ENCODE data around the gene AKAP10. TPM values are rescaled to one million over a fixed set of nuclear protein-coding genes. Genes with fewer than 3 reads are reported as not detected.

The AKAP10 gene
- polyA plus RNA-seq, 1 donor = 19.2 TPM

DNA sequence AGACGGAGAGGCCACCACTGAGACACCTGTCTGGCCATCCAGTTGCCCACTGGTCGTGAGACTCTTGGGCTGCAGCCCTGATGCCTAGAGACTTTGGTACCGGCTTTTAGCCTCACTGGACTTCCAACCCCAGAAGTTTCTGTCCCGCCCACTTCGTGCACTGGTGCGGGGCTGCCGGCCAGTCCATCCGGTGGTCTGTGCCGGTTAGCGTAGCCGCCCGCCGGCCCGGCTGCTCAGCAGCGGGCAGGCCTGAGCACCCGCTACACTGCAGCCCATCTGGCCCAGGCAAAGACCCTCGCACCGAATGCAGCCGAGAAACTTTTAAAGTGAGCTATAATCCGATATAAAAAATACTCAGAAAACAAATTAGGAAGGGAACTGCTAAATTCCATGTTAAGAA, 30.7 kb downstream of the AKAP10 start:
- Histone ChIP-seq H3K9me3 (ENCODE audit: control insufficient read depth, low read depth, low read length) (peaks cover 9% of the 10 kb centered on the region), H3K27ac (ENCODE audit: low read length) (no peak overlapping the region), H3K4me3 (ENCODE audit: low read length) (no peak overlapping the region), H3K27me3 (ENCODE audit: control insufficient read depth, insufficient read depth, low read length) (no peaks in the 10 kb centered on the region), H3K36me3 (ENCODE audit: control insufficient read depth, insufficient read depth, low read length) (peaks cover 43% of the 10 kb centered on the region), H3K4me1 (ENCODE audit: control insufficient read depth, insufficient read depth, low read length) (no peaks in the 10 kb centered on the region)
- DNase-seq = no peak
- WGBS (ENCODE audit: insufficient coverage, low lambda C conversion rate) = 100% methylated on average over 1 of the region's 20 CpGs

DNA sequence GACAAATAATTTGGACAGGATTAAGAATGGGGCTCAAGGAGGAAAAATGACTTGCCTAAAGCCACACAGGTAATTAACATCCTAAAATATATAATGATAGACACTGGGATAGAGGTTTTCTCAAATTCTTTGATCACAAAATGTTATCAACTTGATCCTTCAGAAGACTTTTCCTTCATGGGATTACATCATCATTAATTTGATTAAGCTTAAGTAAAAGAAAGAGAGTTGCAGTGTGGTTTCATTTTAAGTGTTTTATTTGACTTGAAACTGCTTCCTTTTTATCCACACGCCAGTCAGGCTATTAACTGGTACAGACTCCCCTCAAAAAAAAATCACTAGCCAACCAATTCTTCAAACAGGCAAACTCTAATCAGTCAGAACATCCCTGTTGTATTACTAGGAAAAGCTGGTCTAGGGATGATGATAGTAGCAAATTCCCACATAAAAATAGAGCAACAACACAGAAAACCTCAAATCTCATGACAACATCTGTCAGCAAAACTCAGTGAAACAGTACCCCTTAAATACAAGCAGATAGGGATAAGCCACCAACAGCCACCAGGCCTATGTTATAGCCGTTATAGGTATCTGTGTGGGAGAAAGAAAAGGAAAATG, 32.5 kb downstream of the AKAP10 start:
- Histone ChIP-seq H3K27ac (ENCODE audit: low read length) (no peak overlapping the region), H3K36me3 (ENCODE audit: control insufficient read depth, insufficient read depth, low read length) (peaks cover 48% of the 10 kb centered on the region), H3K4me1 (ENCODE audit: control insufficient read depth, insufficient read depth, low read length) (peaks cover 2% of the 10 kb centered on the region), H3K4me3 (ENCODE audit: low read length) (no peak overlapping the region), H3K27me3 (ENCODE audit: control insufficient read depth, insufficient read depth, low read length) (no peaks in the 10 kb centered on the region), H3K9me3 (ENCODE audit: control insufficient read depth, low read depth, low read length) (peaks cover 3% of the 10 kb centered on the region)
- WGBS (ENCODE audit: insufficient coverage, low lambda C conversion rate) = no CpG with 5 or more reads among the region's 2 CpGs
- DNase-seq = no peak

DNA sequence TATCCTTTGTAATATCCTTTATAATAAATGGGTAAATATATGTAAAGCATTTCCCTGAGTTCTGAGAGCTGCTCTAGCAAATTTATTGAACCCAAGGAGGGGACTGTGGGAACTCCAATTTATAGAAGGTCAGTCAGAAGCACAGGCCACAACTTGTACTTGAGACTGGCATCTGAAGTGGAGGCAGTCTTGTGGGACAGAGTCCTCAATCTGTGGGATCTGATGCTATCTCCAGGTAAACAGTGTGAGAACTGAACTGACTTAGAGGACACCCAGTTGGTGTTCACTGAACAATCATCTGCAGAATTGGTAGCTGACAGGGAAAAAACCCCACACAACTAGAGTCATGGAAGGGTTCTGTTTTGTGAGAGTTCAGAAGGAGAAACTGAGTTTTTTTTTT, 34.0 kb downstream of the AKAP10 start:
- H3K9me3 ChIP-seq (ENCODE audit: control insufficient read depth, low read depth, low read length) = no peaks in the 10 kb centered on the region
- H3K4me3 ChIP-seq (ENCODE audit: low read length) = no peak overlapping the region
- peaks cover 58% of the 10 kb centered on the region for H3K36me3 ChIP-seq (ENCODE audit: control insufficient read depth, insufficient read depth, low read length)
- H3K4me1 ChIP-seq (ENCODE audit: control insufficient read depth, insufficient read depth, low read length) = peaks cover 2% of the 10 kb centered on the region
- DNase-seq = no peak
- no peaks in the 10 kb centered on the region for H3K27me3 ChIP-seq (ENCODE audit: control insufficient read depth, insufficient read depth, low read length)
- no peak overlapping the region for H3K27ac ChIP-seq (ENCODE audit: low read length)

DNA sequence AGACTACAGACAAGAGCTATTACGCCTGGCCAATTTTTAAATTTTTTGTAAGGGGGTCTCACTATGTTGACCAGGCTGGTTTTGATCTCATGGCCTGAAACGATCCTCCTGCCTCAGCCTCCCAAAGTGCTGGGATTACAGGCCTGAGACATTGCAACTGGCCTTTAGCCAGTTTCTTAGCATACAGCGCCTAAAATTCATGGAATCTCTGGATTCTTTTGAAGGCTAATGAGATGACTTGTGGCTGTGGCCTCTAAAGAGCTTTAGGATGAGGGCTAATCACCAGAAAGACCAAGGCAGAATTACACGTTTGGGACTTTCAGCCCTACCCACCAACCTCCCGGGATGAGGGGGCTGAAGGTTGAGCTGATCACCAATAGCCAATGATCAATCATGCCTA, 34.6 kb downstream of the AKAP10 start:
- H3K9me3 ChIP-seq (ENCODE audit: control insufficient read depth, low read depth, low read length) = no peaks in the 10 kb centered on the region
- no peak overlapping the region for H3K4me3 ChIP-seq (ENCODE audit: low read length)
- DNase-seq = no peak
- H3K4me1 ChIP-seq (ENCODE audit: control insufficient read depth, insufficient read depth, low read length) = peaks cover 2% of the 10 kb centered on the region
- WGBS (ENCODE audit: insufficient coverage, low lambda C conversion rate) = no CpG with 5 or more reads among the region's 5 CpGs
- H3K36me3 ChIP-seq (ENCODE audit: control insufficient read depth, insufficient read depth, low read length) = peaks cover 57% of the 10 kb centered on the region
- H3K27ac ChIP-seq (ENCODE audit: low read length) = no peak overlapping the region
- no peaks in the 10 kb centered on the region for H3K27me3 ChIP-seq (ENCODE audit: control insufficient read depth, insufficient read depth, low read length)

DNA sequence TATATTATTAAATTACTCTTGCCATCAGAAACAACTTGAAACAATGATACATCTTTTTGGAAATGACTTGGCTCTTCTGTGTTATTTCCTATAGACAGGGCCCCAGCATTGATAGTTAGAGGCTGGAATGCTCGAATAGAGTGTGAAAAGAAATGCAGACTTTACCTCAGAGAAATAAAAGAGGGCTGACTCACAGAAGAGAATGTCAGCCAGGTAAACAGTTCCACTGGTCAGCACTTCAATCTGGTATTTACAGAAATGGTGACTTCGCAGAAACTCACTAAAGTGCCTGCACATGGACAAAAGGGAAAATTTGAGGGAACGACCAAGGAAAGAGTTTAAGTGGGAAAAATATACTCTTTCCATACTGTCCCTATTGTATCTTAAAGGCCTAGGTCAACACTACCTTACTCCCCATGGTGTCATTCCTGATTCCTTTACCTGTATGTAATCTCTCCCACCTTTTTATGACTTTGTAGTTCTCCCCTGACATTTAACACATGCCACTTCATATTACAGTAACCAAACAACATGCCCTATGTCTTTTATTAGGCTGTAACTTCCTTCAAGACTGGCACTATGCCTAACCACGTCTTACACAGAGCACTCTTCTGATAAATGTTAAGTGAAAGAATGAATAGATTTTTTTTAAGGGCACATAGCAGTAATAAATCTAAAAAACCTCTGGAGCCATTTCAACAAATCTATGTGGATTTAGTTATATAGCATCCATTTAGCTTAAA, 36.7 kb downstream of the AKAP10 start:
- Histone ChIP-seq H3K9me3 (ENCODE audit: control insufficient read depth, low read depth, low read length) (no peaks in the 10 kb centered on the region), H3K27me3 (ENCODE audit: control insufficient read depth, insufficient read depth, low read length) (no peaks in the 10 kb centered on the region), H3K4me1 (ENCODE audit: control insufficient read depth, insufficient read depth, low read length) (peaks cover 2% of the 10 kb centered on the region), H3K4me3 (ENCODE audit: low read length) (no peak overlapping the region), H3K36me3 (ENCODE audit: control insufficient read depth, insufficient read depth, low read length) (peaks cover 57% of the 10 kb centered on the region), H3K27ac (ENCODE audit: low read length) (peak overlapping the region; percentile 20)
- peak in 1 of 2 donors; percentile 29 for DNase-seq
- 50% methylated on average over 1 of the region's 4 CpGs for WGBS (ENCODE audit: insufficient coverage, low lambda C conversion rate)

DNA sequence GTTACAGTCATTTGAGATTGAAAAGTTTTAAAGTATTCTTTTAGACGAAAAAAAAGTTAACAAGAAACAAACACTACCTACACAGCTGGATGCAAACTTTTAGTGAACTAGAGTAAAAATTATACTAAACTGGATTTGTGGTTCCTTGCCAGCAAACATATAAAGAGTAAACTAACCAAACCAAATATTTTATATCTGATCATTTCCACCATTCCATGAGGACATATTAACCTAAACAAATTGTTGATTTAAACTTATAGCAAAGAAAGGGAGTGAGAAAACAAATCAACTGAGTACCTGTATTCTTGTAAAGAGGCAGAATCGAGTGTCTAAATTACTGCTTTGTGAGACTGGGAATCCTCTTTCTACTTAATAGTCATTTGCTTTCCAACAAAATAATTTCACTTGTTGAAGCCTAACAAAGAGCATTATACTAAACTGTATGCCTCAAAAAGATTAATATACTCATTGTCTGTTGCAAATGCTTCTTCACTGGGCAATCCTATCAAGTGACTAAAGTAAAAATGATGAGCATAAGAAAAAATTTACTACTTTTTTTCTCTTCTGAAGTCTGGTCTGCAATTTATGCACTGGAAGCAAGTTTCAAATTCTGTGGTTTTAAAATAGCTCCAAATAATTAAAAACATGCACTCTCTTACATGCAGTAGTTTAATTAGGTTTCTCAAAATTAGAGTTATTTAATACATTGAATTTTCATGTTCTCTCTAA, 37.5 kb downstream of the AKAP10 start:
- 86% methylated on average over 1 of the region's 2 CpGs for WGBS (ENCODE audit: insufficient coverage, low lambda C conversion rate)
- Histone ChIP-seq H3K27me3 (ENCODE audit: control insufficient read depth, insufficient read depth, low read length) (no peaks in the 10 kb centered on the region), H3K4me1 (ENCODE audit: control insufficient read depth, insufficient read depth, low read length) (peaks cover 2% of the 10 kb centered on the region), H3K27ac (ENCODE audit: low read length) (no peak overlapping the region), H3K36me3 (ENCODE audit: control insufficient read depth, insufficient read depth, low read length) (peaks cover 57% of the 10 kb centered on the region), H3K9me3 (ENCODE audit: control insufficient read depth, low read depth, low read length) (no peaks in the 10 kb centered on the region), H3K4me3 (ENCODE audit: low read length) (no peak overlapping the region)
- no peak for DNase-seq

DNA sequence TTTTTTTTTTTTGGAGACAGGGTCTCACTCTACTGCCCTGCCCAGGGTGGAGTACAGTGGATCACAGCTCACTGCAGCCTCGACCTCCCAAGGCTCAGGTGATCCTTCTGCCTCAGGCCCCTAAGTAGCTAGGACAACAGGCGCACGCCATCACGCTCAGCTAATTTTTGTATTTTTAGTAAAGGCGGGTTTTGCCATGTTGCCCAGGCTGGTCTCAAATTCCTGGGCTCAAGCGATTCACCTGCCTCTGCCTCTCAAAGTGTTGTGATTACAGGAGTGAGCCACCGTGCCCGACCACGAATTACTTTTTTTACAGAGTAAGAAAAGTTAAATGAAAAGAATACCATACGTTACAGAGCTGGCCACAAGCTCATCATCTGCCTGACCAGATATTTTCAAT, 38.9 kb downstream of the AKAP10 start:
- no peak overlapping the region for H3K27ac ChIP-seq (ENCODE audit: low read length)
- no peaks in the 10 kb centered on the region for H3K9me3 ChIP-seq (ENCODE audit: control insufficient read depth, low read depth, low read length)
- peaks cover 56% of the 10 kb centered on the region for H3K36me3 ChIP-seq (ENCODE audit: control insufficient read depth, insufficient read depth, low read length)
- H3K4me3 ChIP-seq (ENCODE audit: low read length) = no peak overlapping the region
- H3K27me3 ChIP-seq (ENCODE audit: control insufficient read depth, insufficient read depth, low read length) = no peaks in the 10 kb centered on the region
- no peak for DNase-seq
- WGBS (ENCODE audit: insufficient coverage, low lambda C conversion rate) = 100% methylated on average over 1 of the region's 10 CpGs
- H3K4me1 ChIP-seq (ENCODE audit: control insufficient read depth, insufficient read depth, low read length) = peaks cover 2% of the 10 kb centered on the region

DNA sequence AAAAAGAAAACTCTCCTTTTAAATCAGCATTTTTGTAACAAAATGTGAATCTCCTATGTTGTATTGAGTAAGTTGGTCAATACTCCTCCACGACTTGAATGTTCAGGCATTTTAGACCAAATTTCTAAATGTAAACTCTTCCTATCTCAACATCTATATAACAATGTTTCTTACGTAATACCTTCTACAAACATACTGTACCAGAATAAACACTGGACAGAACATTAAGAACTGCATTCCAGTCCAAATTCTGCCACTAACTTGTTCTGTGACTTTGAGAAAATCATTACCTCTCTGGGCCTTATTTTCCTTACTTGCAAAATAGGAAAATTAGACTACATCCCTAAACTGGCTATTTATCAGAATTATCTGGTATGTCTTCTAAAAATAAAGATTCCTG, 40.1 kb downstream of the AKAP10 start:
- Histone ChIP-seq H3K4me3 (ENCODE audit: low read length) (no peak overlapping the region), H3K27me3 (ENCODE audit: control insufficient read depth, insufficient read depth, low read length) (no peaks in the 10 kb centered on the region), H3K27ac (ENCODE audit: low read length) (no peak overlapping the region), H3K9me3 (ENCODE audit: control insufficient read depth, low read depth, low read length) (no peaks in the 10 kb centered on the region), H3K4me1 (ENCODE audit: control insufficient read depth, insufficient read depth, low read length) (peaks cover 2% of the 10 kb centered on the region), H3K36me3 (ENCODE audit: control insufficient read depth, insufficient read depth, low read length) (peaks cover 50% of the 10 kb centered on the region)
- DNase-seq = no peak
- WGBS (ENCODE audit: insufficient coverage, low lambda C conversion rate) = 88% methylated on average over 1 of the region's 2 CpGs

DNA sequence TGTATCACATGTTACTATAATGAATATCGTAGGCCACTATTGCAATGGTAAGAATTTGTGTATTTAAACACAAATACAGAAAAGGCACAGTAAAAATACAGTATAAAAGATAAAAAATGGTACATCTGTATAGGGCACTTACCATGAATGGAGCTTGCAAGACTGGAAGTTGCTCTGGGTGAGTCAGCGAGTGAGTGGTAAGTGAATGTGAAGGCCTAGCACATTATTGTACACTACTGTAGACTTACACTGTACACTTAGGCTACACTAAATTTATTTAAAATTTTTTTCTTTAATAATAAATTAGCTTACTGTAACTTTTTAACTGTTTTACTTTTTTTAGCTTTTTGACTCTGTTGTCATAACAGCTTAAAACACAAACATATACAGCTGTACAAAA, 42.5 kb downstream of the AKAP10 start:
- Histone ChIP-seq H3K9me3 (ENCODE audit: control insufficient read depth, low read depth, low read length) (no peaks in the 10 kb centered on the region), H3K4me1 (ENCODE audit: control insufficient read depth, insufficient read depth, low read length) (no peaks in the 10 kb centered on the region), H3K4me3 (ENCODE audit: low read length) (no peak overlapping the region), H3K27me3 (ENCODE audit: control insufficient read depth, insufficient read depth, low read length) (no peaks in the 10 kb centered on the region), H3K36me3 (ENCODE audit: control insufficient read depth, insufficient read depth, low read length) (peaks cover 56% of the 10 kb centered on the region), H3K27ac (ENCODE audit: low read length) (no peak overlapping the region)
- WGBS (ENCODE audit: insufficient coverage, low lambda C conversion rate) = 100% methylated on average over 1 of the region's 2 CpGs
- DNase-seq = no peak

DNA sequence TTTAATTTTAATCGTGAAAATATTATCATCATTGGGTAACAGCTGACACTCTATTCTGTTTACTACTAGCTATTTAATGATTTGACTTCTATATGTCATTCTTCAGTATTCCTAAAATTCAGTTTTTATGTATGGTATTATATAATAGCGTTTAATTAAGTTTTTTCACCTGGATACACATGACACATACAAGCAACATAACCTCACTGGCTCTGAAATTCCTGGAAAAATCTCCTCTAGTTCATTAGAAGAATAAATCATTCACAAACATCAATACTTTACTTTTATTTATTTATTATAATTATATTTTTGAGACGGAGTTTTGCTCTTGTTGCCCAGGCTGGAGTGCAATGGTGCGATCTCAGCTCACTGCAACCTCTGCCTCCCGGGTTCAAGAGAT, 44.0 kb downstream of the AKAP10 start:
- WGBS (ENCODE audit: insufficient coverage, low lambda C conversion rate) = 100% methylated on average over 2 of the region's 5 CpGs
- Histone ChIP-seq H3K27me3 (ENCODE audit: control insufficient read depth, insufficient read depth, low read length) (no peaks in the 10 kb centered on the region), H3K27ac (ENCODE audit: low read length) (no peak overlapping the region), H3K9me3 (ENCODE audit: control insufficient read depth, low read depth, low read length) (no peaks in the 10 kb centered on the region), H3K36me3 (ENCODE audit: control insufficient read depth, insufficient read depth, low read length) (peaks cover 45% of the 10 kb centered on the region), H3K4me1 (ENCODE audit: control insufficient read depth, insufficient read depth, low read length) (no peaks in the 10 kb centered on the region), H3K4me3 (ENCODE audit: low read length) (no peak overlapping the region)
- no peak for DNase-seq

Measured in large intestine (tissue), 3 donors.